GM18861 (cell line): Measurements from ENCODE around the gene RNF8.
"Not testable (repeated sequence)": the region's sequence is repeated elsewhere in the genome, so short reads cannot be mapped to it uniquely, and the experiment has no call there.

Source experiments
- ATAC-seq: cut with Tn5 transposase; IDR thresholded peaks from one replicate; pipeline ENCODE4 v1.9.1; 2021; ENCODE audit not compliant: unreplicated experiment

Gene RNF8

DNA sequence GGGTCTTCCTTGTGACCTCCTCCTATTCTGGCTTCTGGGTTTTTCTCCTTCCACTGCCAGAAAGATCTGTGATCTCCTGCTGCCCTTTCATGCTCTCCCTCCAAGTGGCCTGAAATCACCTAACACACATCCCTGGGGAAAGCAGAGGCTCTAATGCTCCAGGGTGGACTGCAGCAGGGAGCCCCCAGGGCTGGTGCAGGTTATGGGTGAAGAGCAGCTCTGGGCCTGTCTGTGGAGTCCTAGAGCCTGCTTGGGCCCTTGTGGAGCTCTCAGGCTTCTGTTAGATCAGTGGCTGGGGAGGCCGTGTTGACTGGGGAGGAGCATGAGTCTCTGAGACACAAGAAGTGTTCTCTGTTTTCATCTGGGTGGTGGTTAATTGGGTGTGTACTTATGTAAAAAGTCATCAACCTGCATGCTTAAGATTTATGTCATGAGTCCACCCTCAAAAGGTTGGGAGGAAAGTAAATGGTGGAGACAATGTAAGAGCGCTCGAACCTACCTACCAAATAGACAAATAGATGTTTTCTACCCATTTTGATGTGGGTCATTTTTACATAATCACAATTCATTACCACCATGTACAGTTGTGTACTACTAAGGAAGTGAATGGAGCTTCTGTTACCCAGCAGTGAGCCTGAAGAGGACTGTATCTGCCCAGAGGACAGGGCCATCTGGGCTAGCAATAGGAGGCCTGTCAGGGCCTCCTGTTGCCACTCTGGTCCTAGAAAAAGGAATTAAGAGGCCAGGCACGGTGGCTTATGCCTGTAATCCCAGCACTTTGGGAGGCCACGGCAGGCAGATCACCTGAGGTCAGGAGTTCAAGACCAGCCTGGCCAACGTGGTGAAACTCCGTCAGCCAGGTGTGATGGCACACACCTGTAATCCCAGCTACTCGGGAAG, 32.0 kb upstream of the RNF8 start:
- no peak for ATAC-seq

- no peak for ATAC-seq
These were observed 30.2 kb upstream of the RNF8 start for GRCh38 chr6:37323580-37323979.

- no peak for ATAC-seq
These were observed 29.4 kb upstream of the RNF8 start for GRCh38 chr6:37324131-37325033.

DNA sequence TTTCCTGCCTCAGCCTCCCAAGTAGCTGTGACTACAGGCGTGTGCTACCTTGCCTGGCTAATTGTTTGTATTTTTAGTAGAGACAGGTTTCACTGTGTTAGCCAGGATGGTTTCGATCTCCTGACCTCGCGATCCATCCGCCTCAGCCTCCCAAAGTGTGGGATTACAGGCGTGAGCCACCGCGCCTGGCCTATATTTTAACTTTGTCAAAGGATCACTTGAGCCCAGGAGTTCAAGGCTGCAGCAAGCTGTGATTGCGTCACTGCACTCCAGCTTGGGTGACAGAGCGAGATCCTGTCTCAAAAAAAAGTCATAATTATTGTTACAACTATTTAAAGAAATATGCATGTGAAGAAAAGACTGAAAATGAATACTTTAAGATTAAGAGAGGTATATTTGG, 23.4 kb upstream of the RNF8 start:
- ATAC-seq: not testable (repeated sequence)

GRCh38 chr6:37331047-37331446, 22.7 kb upstream of the RNF8 start:
- ATAC-seq: no peak

DNA sequence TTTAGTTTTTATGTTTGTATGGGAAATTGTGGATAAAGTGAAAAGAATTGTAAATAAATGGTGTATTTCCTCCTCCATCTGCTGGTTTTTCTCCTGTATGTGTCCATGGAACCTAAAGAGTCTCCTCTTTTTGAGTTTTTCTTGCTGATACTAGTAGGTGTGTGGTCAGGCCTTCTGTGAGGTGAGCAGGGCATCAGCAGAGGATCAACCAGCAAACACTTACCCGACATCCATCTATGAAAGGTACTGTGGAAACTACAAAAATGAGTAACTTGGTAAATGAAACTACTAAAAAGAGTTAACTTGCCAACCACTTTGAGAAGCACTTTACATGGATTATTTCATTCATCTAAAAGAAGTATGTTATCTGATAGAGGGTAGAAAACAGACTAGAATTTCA, 20.9 kb upstream of the RNF8 start:
- ATAC-seq: no peak

- no peak for ATAC-seq
These were observed 19.7 kb upstream of the RNF8 start for GRCh38 chr6:37334047-37334446.

DNA sequence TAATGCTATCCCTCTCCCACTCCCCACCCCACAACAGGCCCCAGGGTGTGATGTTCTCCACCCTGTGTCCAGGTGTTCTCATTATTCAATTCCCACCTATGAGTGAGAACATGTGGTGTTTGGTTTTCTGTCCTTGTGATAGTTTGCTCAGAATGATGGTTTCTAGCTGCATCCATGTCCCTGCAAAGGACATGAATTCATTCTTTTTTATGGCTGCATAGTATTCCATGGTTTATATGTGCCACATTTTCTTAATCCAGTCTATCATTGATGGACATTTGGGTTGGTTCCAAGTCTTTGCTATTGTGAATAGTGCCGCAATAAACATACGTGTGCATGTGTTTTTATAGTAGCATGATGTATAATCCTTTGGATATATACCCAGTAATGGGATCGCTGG, 15.5 kb upstream of the RNF8 start:
- not testable (repeated sequence) for ATAC-seq

GRCh38 chr6:37338745-37339255, 15.0 kb upstream of the RNF8 start:
- no peak for ATAC-seq

- no peak for ATAC-seq
These were observed 13.8 kb upstream of the RNF8 start for GRCh38 chr6:37339741-37340638.

DNA sequence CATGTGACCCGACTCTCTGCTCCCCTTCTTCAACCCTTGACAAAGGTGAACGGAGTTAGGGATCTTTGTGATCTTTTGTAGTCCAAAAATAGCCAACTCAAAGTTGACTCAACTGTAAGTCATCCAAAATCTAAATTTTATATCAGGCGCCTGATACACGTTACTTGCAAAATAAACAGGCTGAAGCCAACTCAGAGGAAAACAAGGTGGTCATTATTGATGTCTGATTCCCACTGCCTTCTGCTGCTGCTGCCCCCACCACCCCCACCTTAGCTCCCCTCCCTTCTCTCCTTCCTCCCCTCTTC, 13.2 kb upstream of the RNF8 start:
- ATAC-seq: no peak

- ATAC-seq: no peak
These were observed 10.5 kb upstream of the RNF8 start for GRCh38 chr6:37343248-37343647.

DNA sequence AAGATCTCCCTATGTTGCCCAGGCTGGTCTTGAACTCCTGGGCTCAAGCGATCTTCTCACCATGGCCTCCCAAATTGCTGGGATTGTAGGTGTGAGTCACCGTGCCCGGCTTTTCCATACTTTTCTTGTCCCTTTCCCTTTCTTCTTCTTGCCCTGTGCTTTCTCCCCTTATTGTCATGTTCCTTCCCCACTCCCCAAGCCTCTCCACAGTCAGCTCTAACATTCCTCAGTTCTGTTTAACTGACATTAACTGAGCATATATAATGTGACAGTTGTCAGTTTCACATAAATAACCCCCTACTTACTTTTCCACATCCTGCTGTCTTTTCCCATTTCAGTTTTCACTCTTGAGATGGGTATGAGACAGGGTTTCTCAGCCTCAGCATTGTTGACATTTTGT, 9.5 kb upstream of the RNF8 start:
- no peak for ATAC-seq

DNA sequence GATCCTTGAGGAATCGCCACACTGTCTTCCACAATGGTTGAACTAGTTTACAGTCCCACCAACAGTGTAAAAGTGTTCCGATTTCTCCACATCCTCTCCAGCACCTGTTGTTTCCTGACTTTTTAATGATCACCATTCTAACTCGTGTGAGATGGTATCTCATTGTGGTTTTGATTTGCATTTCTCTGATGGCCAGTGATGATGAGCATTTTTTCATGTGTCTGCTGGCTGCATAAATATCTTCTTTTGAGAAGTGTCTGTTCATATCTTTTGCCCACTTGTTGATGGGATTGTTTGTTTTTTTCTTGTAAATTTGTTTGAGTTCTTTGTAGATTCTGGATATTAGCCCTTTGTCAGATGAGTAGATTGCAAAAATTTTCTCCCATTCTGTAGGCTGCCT, 8.0 kb upstream of the RNF8 start:
- ATAC-seq: not testable (repeated sequence)

- ATAC-seq: no peak
These were observed 6.6 kb upstream of the RNF8 start for GRCh38 chr6:37347177-37347576.

DNA sequence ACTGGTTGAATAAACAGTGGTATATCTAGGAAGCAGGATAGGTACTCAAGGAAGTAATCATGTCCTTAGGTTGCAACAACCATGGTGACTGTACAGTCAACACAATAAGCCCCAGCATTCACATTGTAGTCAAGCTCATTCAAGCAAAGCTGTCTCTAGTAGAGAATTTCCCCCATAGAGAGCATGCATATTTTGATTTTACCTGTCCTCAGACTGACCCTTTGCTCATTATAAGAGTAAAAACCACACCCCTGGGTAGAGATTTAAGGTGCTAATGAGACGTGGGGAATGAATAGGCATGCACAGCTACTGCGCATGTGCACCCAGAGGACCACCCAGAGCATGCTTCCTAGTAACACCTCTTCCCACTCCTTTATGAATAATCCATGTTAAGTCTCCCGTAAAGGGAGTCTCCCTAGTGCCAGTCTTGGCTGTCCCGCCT, 6.1 kb upstream of the RNF8 start:
- no peak for ATAC-seq

DNA sequence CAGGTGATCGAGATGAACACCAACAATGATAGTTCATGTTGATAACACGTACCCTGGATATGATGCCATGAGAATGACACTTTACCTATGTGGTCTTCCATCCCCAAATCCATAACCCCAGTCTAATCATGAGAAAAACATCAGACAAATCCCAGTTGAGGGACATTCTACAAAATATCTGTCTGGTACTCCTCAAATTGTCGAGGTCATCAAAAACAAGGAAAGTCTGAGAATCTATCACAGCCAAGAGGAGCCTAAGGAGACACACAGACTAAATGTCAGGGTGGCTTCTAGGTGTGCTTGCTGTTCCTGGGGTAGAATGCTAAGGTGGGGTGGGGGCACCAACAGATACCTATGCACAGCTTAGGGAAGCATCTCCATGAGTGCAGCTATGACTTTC, 2.8 kb upstream of the RNF8 start:
- ATAC-seq: no peak

DNA sequence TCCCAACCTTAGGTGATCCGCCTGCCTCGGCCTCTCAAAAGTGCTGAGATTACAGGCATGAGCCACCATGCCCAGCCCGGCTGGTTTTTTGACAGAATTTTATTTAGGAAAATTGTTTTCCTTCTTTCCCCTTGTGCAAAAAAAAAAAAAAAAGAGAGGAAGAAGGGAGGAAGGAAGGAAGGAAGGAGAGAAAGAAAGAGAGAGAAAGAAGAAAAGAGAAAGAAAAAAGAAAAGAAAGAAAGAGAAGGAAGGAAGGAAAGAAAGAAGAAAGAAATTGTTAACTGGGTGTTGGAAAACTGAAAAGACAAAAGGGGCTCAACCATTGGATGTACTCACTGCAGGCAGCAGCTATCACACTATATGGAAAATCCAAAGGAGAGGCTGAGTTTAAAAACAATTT, 1.4 kb upstream of the RNF8 start:
- no peak for ATAC-seq

- no peak for ATAC-seq
These were observed 972 bp downstream of the RNF8 start for GRCh38 chr6:37354526-37355384.

- no peak for ATAC-seq
These were observed 3.5 kb downstream of the RNF8 start for GRCh38 chr6:37357288-37357687.
